Measurements from ENCODE around the gene BOLA1.
"Not testable (repeated sequence)": the region's sequence is repeated elsewhere in the genome, so short reads cannot be mapped to it uniquely, and the experiment has no call there.

Gene BOLA1

GRCh38 chr1:149885339-149886120 is 13.8 kb upstream of the BOLA1 start:
- CTCF ChIA-PET, result interaction anchor here (1.0 to 3.7 kb wide), 4 partner anchors 184 to 302 kb away, joined by 3 to 18 read pairs (median 10); no protein-coding TSS in a partner anchor
- POLR2A ChIA-PET, result interaction anchor here (0.6 to 3.4 kb wide), 12 partner anchors 8 to 1824 kb away, joined by 3 to 29 read pairs (median 6); partner anchors contain the start of genes BOLA1 and OTUD7B
- peak; percentile 56 for DNase-seq (ENCODE audit: extremely low spot score)
- TF ChIP-seq CTCF (IDR thresholded peaks at IDR 0.05; ENCODE audit: control extremely low read depth, extremely low read depth, low read depth, missing control alignments), result no peak

- ChIA-PET POLR2A (interaction anchor here (0.8 to 3.4 kb wide), 18 partner anchors 8 to 1558 kb away, joined by 3 to 29 read pairs (median 6); partner anchors contain the start of genes BOLA1 and OTUD7B), CTCF (interaction anchor here (1.4 to 3.7 kb wide), 2 partner anchors 267 to 283 kb away, joined by 5 to 18 read pairs; no protein-coding TSS in a partner anchor)
- DNase-seq (ENCODE audit: extremely low spot score), result not testable (repeated sequence)
Observed at GRCh38 chr1:149886121-149886395, 13.3 kb upstream of the BOLA1 start.

- peak; percentile 90 for DNase-seq (ENCODE audit: extremely low spot score)
- TF ChIP-seq CTCF (IDR thresholded peaks at IDR 0.05; ENCODE audit: control extremely low read depth, extremely low read depth, low read depth, missing control alignments), result no peak
- ChIA-PET POLR2A (interaction anchor here (0.8 to 3.4 kb wide), 27 partner anchors 9 to 1557 kb away, joined by 3 to 29 read pairs (median 5); partner anchors contain the start of genes BOLA1, GOLPH3L and OTUD7B), CTCF (interaction anchor here (1.0 to 3.7 kb wide), 10 partner anchors 9 to 301 kb away, joined by 3 to 18 read pairs (median 6); no protein-coding TSS in a partner anchor)
Observed at GRCh38 chr1:149886396-149887195, 12.8 kb upstream of the BOLA1 start.

- POLR2A ChIA-PET, result interaction anchor here (0.9 to 3.4 kb wide), 26 partner anchors 9 to 810 kb away, joined by 3 to 29 read pairs (median 5); partner anchors contain the start of genes BOLA1, GOLPH3L and OTUD7B
- CTCF ChIA-PET, result interaction anchor here (1.0 to 3.7 kb wide), 10 partner anchors 9 to 301 kb away, joined by 3 to 18 read pairs (median 6); no protein-coding TSS in a partner anchor
- DNase-seq (ENCODE audit: extremely low spot score), result not testable (repeated sequence)
Observed at GRCh38 chr1:149887196-149887455, 12.2 kb upstream of the BOLA1 start.

GRCh38 chr1:149887456-149888246 is 11.7 kb upstream of the BOLA1 start:
- CTCF ChIA-PET, result interaction anchor here (0.7 to 3.7 kb wide), 17 partner anchors 9 to 300 kb away, joined by 3 to 18 read pairs (median 4); partner anchors contain the start of genes BOLA1 and SF3B4
- no peak for TF ChIP-seq CTCF (IDR thresholded peaks at IDR 0.05; ENCODE audit: control extremely low read depth, extremely low read depth, low read depth, missing control alignments)
- POLR2A ChIA-PET, result interaction anchor here (0.6 to 3.4 kb wide), 28 partner anchors 10 to 809 kb away, joined by 3 to 29 read pairs (median 4); partner anchors contain the start of genes GOLPH3L, OTUD7B and VPS45
- peak; percentile 85 for DNase-seq (ENCODE audit: extremely low spot score)

GRCh38 chr1:149888247-149888998 is 10.9 kb upstream of the BOLA1 start:
- TF ChIP-seq CTCF (IDR thresholded peaks at IDR 0.05; ENCODE audit: control extremely low read depth, extremely low read depth, low read depth, missing control alignments), result peak; percentile 69
- CTCF ChIA-PET, result interaction anchor here (0.7 to 3.7 kb wide), 22 partner anchors 8 to 342 kb away, joined by 3 to 18 read pairs (median 4); partner anchors contain the start of genes BOLA1 and SF3B4

More at GRCh38 chr1:149888247-149888998, 10.9 kb upstream of the BOLA1 start:
- POLR2A ChIA-PET, result interaction anchor here (0.6 to 3.4 kb wide), 23 partner anchors 12 to 1576 kb away, joined by 3 to 29 read pairs (median 4); partner anchors contain the start of genes OTUD7B and VPS45
- peak; percentile 77 for DNase-seq (ENCODE audit: extremely low spot score)

Measured in GM10248 (cell line).